Natural killer cell treated with Interleukin-12 subunit alpha and Interleukin-12 subunit beta and Interleukin-15 and Interleukin-18, amount 100 ng/mL, for 72 hours (primary cell): ENCODE data around the gene NDUFAF7. TPM values are rescaled to one million over a fixed set of nuclear protein-coding genes. Genes with fewer than 3 reads are reported as not detected.
"Not testable (repeated sequence)": the region's sequence is repeated elsewhere in the genome, so short reads cannot be mapped to it uniquely, and the experiment has no call there.

Source experiments
- ATAC-seq, 2 donors: fragments of 150-1000 bp; cut with Tn5 transposase in 1 of 2; sonication (Bioruptor Pico), chemical (Tn5 transposase) in 1 of 2; 2 replicates each; pipeline ENCODE4 v1.10.0; 2021
- DNase-seq: peaks from one replicate; pipeline ENCODE4 v3.0.0; 2022; ENCODE audit warnings: low spot score
- H3K27ac Mint-ChIP-seq, 2 donors: 1 replicate in 1 of 2; 2 replicates in 1 of 2; pipeline ENCODE4 v1.8.0; 2022; ENCODE audit warnings: mixed read lengths in 2 of 2, mild to moderate bottlenecking in 1 of 2, moderate library complexity in 1 of 2
- H3K27me3 Mint-ChIP-seq, 2 donors: 1 replicate in 1 of 2; 2 replicates in 1 of 2; pipeline ENCODE4 v1.8.0; 2022; ENCODE audit warnings: mixed read lengths in 2 of 2
- H3K36me3 Mint-ChIP-seq: one replicate; pipeline ENCODE4 v1.8.0; 2022; ENCODE audit warnings: mixed read lengths
- H3K4me1 Mint-ChIP-seq, 2 donors: 1 replicate in 1 of 2; 2 replicates in 1 of 2; pipeline ENCODE4 v1.8.0; 2022; ENCODE audit warnings: low read depth in 2 of 2, mixed read lengths in 2 of 2, mild to moderate bottlenecking in 1 of 2
- H3K4me3 Mint-ChIP-seq: one replicate; pipeline ENCODE4 v1.8.0; 2022; ENCODE audit warnings: mixed read lengths
- H3K9me3 Mint-ChIP-seq: 2 replicates; pipeline ENCODE4 v1.8.0; 2022; ENCODE audit warnings: mixed read lengths
- total RNA-seq, 2 donors: library from RNA; stranded (reverse); gene quantifications; one replicate each; pipeline ENCODE4 v1.2.3, GENCODE V29; 2022

NDUFAF7 gene
- total RNA-seq, 2 donors from 2014 or later: 20.5 to 24.3 TPM

DNA sequence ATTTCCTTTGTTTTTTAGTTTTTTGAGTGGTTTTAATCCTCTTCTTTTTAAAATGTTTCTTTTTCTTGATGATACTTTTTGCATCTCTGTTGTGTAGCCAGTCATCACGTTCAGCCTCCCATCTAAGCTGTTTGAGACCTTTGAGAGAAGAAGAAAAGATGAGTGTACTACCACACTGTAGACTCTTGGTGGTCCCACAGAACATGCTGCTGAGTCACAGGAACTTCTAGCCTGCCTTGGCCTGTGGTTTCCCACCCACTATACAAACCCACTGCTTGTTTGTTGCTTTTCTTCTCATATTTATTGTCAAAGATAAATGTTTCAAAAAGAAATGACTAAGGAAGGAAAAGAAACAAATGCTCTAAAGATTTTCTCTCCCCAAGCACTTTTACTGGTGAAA is 29.7 kb upstream of the NDUFAF7 start:
- Mint-ChIP-seq H3K36me3 (peaks cover 37% of the 10 kb centered on the region), H3K27me3 (no peaks in the 10 kb centered on the region), H3K9me3 (no peaks in the 10 kb centered on the region), H3K4me1 (peaks cover 28 to 34% of the 10 kb centered on the region in 2 donors), H3K27ac (peak overlapping the region; percentile 76 to 89), H3K4me3 (peak overlapping the region; percentile 49)
- DNase-seq (peak; percentile 69), ATAC-seq (peak; percentile 83 to 99)

DNA sequence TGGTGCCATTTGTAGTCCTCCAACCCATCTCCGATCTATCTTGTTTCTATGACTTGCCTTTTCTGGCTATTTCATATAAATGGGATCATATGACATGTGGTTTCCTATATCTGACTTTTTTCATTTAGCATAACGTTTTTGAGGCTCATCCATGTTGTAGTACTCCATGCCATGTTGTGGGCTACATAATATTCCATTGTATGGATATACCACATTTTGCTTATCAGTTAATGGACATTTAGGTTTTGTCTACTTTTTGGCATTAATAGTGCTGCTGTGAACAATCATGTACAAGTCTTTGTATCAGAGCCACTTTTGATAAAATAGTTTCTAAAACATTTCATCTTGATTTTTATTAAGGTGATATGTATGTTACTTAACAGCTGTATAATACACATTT is 27.8 kb upstream of the NDUFAF7 start:
- ATAC-seq (no peak), DNase-seq (no peak)
- H3K4me3 Mint-ChIP-seq: peak overlapping the region; percentile 15
- H3K27ac Mint-ChIP-seq: peak overlapping the region in 1 of 2 donors; percentile 70
- H3K9me3 Mint-ChIP-seq: peaks cover 6% of the 10 kb centered on the region
- peaks cover 56% of the 10 kb centered on the region for H3K36me3 Mint-ChIP-seq
- no peaks in the 10 kb centered on the region for H3K27me3 Mint-ChIP-seq
- peaks cover 32 to 38% of the 10 kb centered on the region in 2 donors for H3K4me1 Mint-ChIP-seq

DNA sequence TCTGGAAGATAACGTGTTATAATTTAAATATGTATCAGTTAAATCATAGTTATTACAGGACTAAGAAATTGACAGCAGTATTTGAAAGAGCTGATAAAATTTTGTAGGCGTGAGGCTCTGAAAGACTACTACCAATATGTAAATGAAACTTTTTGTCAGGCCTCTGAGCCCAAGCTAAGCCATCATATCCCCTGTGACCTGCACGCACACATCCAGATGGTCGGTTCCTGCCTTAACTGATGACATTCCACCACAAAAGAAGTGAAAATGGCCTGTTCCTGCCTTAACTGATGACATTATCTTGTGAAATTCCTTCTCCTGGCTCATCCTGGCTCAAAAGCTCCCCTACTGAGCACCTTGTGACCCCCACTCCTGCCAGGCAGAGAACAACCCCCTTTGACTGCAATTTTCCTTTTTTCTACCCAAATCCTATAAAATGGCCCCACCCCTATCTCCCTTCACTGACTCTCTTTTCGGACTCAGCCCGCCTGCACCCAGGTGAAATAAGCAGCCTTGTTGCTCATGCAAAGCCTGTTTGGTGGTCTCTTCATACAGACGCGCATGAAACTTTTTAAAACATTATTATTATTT is 26.3 kb upstream of the NDUFAF7 start:
- not testable (repeated sequence) for H3K9me3 Mint-ChIP-seq, H3K27ac Mint-ChIP-seq, DNase-seq, H3K27me3 Mint-ChIP-seq, ATAC-seq, H3K4me3 Mint-ChIP-seq
- Mint-ChIP-seq H3K4me1 (peaks cover 29 to 36% of the 10 kb centered on the region in 2 donors), H3K36me3 (peaks cover 71% of the 10 kb centered on the region)

GRCh38 chr2:37205689-37206341 is 25.6 kb upstream of the NDUFAF7 start:
- ATAC-seq: no peak
- no peak overlapping the region for H3K27ac Mint-ChIP-seq
- DNase-seq: no peak
- peaks cover 29 to 36% of the 10 kb centered on the region in 2 donors for H3K4me1 Mint-ChIP-seq
- H3K4me3 Mint-ChIP-seq: no peak overlapping the region
- peaks cover 78% of the 10 kb centered on the region for H3K36me3 Mint-ChIP-seq
- peaks cover 6% of the 10 kb centered on the region for H3K9me3 Mint-ChIP-seq
- no peaks in the 10 kb centered on the region for H3K27me3 Mint-ChIP-seq

- not testable (repeated sequence) for ATAC-seq, DNase-seq, H3K4me3 Mint-ChIP-seq, H3K9me3 Mint-ChIP-seq, H3K27me3 Mint-ChIP-seq, H3K27ac Mint-ChIP-seq
- H3K36me3 Mint-ChIP-seq: peaks cover 83% of the 10 kb centered on the region
- H3K4me1 Mint-ChIP-seq: peaks cover 27 to 29% of the 10 kb centered on the region in 2 donors
Measured at GRCh38 chr2:37206760-37207159, 24.7 kb upstream of the NDUFAF7 start.

GRCh38 chr2:37211212-37211611 is 20.2 kb upstream of the NDUFAF7 start:
- Mint-ChIP-seq H3K27me3 (no peaks in the 10 kb centered on the region), H3K27ac (no peak overlapping the region), H3K9me3 (peaks cover 6% of the 10 kb centered on the region), H3K36me3 (peaks cover 70% of the 10 kb centered on the region), H3K4me1 (peaks cover 12 to 19% of the 10 kb centered on the region in 2 donors), H3K4me3 (no peak overlapping the region)
- no peak for DNase-seq
- ATAC-seq: no peak

- H3K9me3 Mint-ChIP-seq: peaks cover 6% of the 10 kb centered on the region
- peaks cover 9 to 14% of the 10 kb centered on the region in 2 donors for H3K4me1 Mint-ChIP-seq
- no peak overlapping the region for H3K4me3 Mint-ChIP-seq
- no peak overlapping the region for H3K27ac Mint-ChIP-seq
- ATAC-seq: no peak
- H3K36me3 Mint-ChIP-seq: peaks cover 63% of the 10 kb centered on the region
- no peaks in the 10 kb centered on the region for H3K27me3 Mint-ChIP-seq
- no peak for DNase-seq
Measured at GRCh38 chr2:37211939-37212338, 19.5 kb upstream of the NDUFAF7 start.

GRCh38 chr2:37215250-37215649 is 16.2 kb upstream of the NDUFAF7 start:
- H3K27me3 Mint-ChIP-seq: no peaks in the 10 kb centered on the region
- H3K27ac Mint-ChIP-seq: peak overlapping the region; percentile 14 to 41
- DNase-seq: no peak
- H3K4me1 Mint-ChIP-seq: peaks cover 0 to 3% of the 10 kb centered on the region in 2 donors
- no peak overlapping the region for H3K4me3 Mint-ChIP-seq
- no peak for ATAC-seq
- no peaks in the 10 kb centered on the region for H3K9me3 Mint-ChIP-seq
- peaks cover 30% of the 10 kb centered on the region for H3K36me3 Mint-ChIP-seq

GRCh38 chr2:37219046-37219445 is 12.4 kb upstream of the NDUFAF7 start:
- peaks cover 26% of the 10 kb centered on the region for H3K36me3 Mint-ChIP-seq

DNA sequence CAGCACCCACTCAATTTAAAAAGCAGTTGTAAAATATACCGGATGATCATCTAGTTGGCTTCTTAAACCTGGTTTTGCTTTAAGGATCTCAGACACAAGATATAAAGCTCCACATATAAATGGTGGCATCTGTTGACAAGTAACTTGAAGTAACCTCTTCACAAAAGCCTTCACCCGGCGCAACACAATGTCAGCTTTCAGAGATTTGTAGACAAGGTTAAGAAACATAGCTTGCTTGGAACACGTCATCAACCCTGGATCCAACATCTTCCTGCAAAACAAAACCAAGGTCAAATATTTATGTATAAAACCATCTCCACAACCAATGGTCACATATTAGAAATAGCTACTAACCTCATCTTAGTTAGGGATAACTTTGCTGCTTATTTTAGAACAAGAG is 8.3 kb upstream of the NDUFAF7 start:
- Mint-ChIP-seq H3K4me1 (peaks cover 25 to 37% of the 10 kb centered on the region in 2 donors), H3K27me3 (no peaks in the 10 kb centered on the region), H3K4me3 (no peak overlapping the region), H3K9me3 (no peaks in the 10 kb centered on the region), H3K36me3 (peaks cover 30% of the 10 kb centered on the region), H3K27ac (no peak overlapping the region)
- ATAC-seq (no peak), DNase-seq (no peak)

More at GRCh38 chr2:37219046-37219445, 12.4 kb upstream of the NDUFAF7 start:
- no peak overlapping the region for H3K4me3 Mint-ChIP-seq
- H3K4me1 Mint-ChIP-seq: peaks cover 11 to 22% of the 10 kb centered on the region in 2 donors
- no peak overlapping the region for H3K27ac Mint-ChIP-seq
- no peaks in the 10 kb centered on the region for H3K9me3 Mint-ChIP-seq
- no peak for DNase-seq
- ATAC-seq: no peak
- no peaks in the 10 kb centered on the region for H3K27me3 Mint-ChIP-seq

- Mint-ChIP-seq H3K4me3 (no peak overlapping the region), H3K36me3 (peaks cover 30% of the 10 kb centered on the region), H3K4me1 (peaks cover 25 to 38% of the 10 kb centered on the region in 2 donors), H3K27me3 (no peaks in the 10 kb centered on the region), H3K9me3 (no peaks in the 10 kb centered on the region), H3K27ac (no peak overlapping the region)
- no peak for DNase-seq
- ATAC-seq: no peak
Measured at GRCh38 chr2:37224063-37224462, 7.4 kb upstream of the NDUFAF7 start.

DNA sequence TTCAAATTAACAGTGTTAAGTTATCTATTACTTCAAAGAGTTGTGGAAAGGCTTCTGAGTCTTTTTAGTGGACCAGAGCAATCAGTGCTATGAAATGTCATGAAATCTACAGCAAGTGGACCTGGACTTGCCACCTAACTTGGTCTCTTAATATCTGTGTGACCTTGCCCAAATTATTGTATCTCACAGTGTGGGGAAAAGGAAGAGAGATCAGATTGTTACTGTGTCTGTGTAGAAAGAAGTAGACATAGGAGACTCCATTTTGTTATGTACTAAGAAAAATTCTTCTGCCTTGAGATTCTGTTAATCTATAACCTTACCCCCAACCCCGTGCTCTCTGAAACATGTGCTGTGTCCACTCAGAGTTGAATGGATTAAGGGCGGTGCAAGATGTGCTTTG is 6.3 kb upstream of the NDUFAF7 start:
- Mint-ChIP-seq H3K27ac (peak overlapping the region in 1 of 2 donors; percentile 16), H3K4me1 (peaks cover 28 to 42% of the 10 kb centered on the region in 2 donors)

DNA sequence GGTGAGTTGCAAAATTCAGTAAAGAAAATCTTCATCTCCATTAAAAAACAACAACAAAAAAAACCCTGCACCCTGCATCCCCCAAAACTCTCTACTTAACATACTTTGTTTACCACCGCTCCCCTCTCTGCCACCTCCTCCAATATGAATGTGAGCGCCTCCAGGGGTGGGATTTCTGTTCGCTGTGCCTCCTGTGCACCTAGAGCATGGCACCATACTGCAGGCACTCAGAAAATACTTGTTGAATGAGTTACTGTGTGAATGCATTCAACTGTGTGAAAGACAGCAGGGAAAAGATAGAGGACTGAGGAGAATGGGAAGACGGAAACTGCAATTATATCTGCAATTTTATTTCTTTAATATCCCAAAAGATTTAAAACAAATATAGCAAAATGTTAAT is 4.6 kb upstream of the NDUFAF7 start:
- H3K9me3 Mint-ChIP-seq: no peaks in the 10 kb centered on the region
- H3K27me3 Mint-ChIP-seq: no peaks in the 10 kb centered on the region
- H3K4me3 Mint-ChIP-seq: peak overlapping the region; percentile 51
- H3K36me3 Mint-ChIP-seq: peaks cover 24% of the 10 kb centered on the region
- ATAC-seq (no peak), DNase-seq (no peak)
- peaks cover 26 to 38% of the 10 kb centered on the region in 2 donors for H3K4me1 Mint-ChIP-seq
- no peak overlapping the region for H3K27ac Mint-ChIP-seq

More for the DNA sequence above, 6.3 kb upstream of the NDUFAF7 start:
- not testable (repeated sequence) for H3K9me3 Mint-ChIP-seq, ATAC-seq, H3K27me3 Mint-ChIP-seq, H3K4me3 Mint-ChIP-seq, DNase-seq
- peaks cover 30% of the 10 kb centered on the region for H3K36me3 Mint-ChIP-seq

DNA sequence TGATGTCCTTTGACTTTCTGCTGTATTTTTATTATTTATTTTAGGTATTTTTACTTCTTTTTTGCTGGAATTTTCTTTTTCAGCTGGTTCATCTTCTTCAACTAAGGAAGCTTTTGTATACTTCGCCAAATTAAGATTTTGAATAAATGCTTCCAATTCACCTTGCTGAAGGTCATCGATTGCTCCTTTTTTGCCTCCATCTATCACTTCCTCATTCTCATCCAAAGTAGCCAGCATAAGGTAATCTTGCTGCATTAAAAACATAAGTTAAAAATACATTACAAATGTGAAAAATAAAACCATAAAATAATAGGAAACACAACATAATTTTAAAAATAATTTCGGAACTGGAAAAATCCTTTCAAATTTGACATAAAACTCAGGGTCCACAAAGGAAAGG is 2.7 kb upstream of the NDUFAF7 start:
- Mint-ChIP-seq H3K4me1 (peaks cover 20 to 24% of the 10 kb centered on the region in 2 donors), H3K27ac (no peak overlapping the region), H3K9me3 (no peaks in the 10 kb centered on the region), H3K36me3 (peaks cover 10% of the 10 kb centered on the region), H3K4me3 (no peak overlapping the region), H3K27me3 (no peaks in the 10 kb centered on the region)
- no peak for ATAC-seq
- no peak for DNase-seq
